PC-9 (cell line): ENCODE data around the gene ST8SIA1.

Experiments
- CTCF ChIP-seq: fragments of 200-600 bp; sonication (generic); conservative IDR thresholded peaks from 2 replicates; pipeline ENCODE4 v1.6.1; 2017; ENCODE audit warnings: mixed run types, antibody characterized with exemption, mild to moderate bottlenecking, moderate library complexity
- EZH2 ChIP-seq: fragments of 200-600 bp; sonication (generic); IDR thresholded peaks from 2 replicates; pipeline ENCODE4 v1.8.0; 2017; ENCODE audit warnings: antibody characterized with exemption, low read depth

- TF ChIP-seq CTCF (no peak), EZH2 (no peak)
These were observed 26.3 kb upstream of the ST8SIA1 start for GRCh38 chr12:22360774-22361173.
